Measurements from ENCODE around the gene NLRC5. TPM values are rescaled to one million over a fixed set of nuclear protein-coding genes. Genes with fewer than 3 reads are reported as not detected.
A peak's percentile ranks its signal among the peaks of the same experiment; 100 is the strongest.

Gene NLRC5
- total RNA-seq, 6 donors from 2014 or later, result 29.2 to 361 (median 52.7) TPM

DNA sequence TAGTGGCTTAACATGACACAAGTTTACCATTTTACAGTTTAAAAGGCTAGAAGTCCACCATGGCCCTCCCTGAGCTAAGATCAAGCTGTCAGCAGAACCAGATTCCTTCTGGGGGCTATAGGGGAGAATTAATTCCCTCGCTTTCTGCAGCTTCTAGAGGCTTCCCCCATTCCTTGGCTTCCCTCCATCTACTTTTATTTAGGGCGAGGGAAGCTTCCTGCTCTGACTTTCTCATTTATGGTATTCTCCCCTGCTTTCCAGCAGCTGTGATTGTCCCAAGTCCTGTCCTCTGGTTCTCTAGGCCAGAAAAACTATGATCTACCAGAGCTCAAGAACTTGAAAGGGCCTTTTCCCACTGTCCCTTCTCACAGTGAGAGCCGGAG is 23.3 kb upstream of the NLRC5 start:
- TF ChIP-seq EP300 (IDR thresholded peaks at IDR 0.05) (no peak), POLR2A (IDR thresholded peaks at IDR 0.05) (no peak), POLR2AphosphoS5 (IDR thresholded peaks at IDR 0.05) (no peak)
- TF ChIP-seq, protein P1, sequence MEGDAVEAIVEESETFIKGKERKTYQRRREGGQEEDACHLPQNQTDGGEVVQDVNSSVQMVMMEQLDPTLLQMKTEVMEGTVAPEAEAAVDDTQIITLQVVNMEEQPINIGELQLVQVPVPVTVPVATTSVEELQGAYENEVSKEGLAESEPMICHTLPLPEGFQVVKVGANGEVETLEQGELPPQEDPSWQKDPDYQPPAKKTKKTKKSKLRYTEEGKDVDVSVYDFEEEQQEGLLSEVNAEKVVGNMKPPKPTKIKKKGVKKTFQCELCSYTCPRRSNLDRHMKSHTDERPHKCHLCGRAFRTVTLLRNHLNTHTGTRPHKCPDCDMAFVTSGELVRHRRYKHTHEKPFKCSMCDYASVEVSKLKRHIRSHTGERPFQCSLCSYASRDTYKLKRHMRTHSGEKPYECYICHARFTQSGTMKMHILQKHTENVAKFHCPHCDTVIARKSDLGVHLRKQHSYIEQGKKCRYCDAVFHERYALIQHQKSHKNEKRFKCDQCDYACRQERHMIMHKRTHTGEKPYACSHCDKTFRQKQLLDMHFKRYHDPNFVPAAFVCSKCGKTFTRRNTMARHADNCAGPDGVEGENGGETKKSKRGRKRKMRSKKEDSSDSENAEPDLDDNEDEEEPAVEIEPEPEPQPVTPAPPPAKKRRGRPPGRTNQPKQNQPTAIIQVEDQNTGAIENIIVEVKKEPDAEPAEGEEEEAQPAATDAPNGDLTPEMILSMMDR (IDR thresholded peaks at IDR 0.05), result no peak
- no peak for DNase-seq
- Histone ChIP-seq H3K27me3 (no peaks in the 10 kb centered on the region), H3K4me3 (no peak overlapping the region), H3K9me3 (no peaks in the 10 kb centered on the region), H3K4me1 (peaks cover 30 to 40% (median 34%) of the 10 kb centered on the region in 4 donors), H3K27ac (peak overlapping the region in 3 of 4 donors; percentile 2 to 54 (median 27)), H3K36me3 (no peaks in the 10 kb centered on the region)
- no peak for ATAC-seq (ENCODE audit: low FRiP score in 2 of 2)
- WGBS, 2 donors, result 64 to 76% methylated on average over 3 of the region's 3 CpGs

DNA sequence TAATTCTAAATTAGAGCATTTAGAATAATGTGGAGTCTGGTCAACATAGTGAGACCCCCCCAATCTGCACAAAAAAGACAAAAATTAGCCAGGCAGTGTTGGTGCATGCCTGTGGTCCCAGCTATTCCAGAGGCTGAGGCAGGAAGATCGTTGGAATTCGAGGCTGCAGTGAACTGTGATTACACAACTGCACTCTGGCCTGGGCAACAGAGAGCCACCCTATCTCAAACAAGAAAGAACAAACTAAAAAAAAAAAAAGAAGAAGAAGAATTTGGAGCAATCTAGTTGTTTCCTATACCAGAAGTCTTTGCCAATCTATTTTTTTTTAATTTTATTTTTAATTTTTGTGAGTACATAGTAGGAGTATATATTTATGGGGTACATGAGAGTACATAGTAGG is 21.6 kb upstream of the NLRC5 start:
- Histone ChIP-seq H3K4me3 (no peak overlapping the region), H3K9me3 (no peaks in the 10 kb centered on the region), H3K4me1 (peaks cover 19 to 28% (median 21%) of the 10 kb centered on the region in 4 donors), H3K36me3 (no peaks in the 10 kb centered on the region), H3K27me3 (no peaks in the 10 kb centered on the region), H3K27ac (no peak overlapping the region)
- TF ChIP-seq EP300 (IDR thresholded peaks at IDR 0.05) (no peak), POLR2AphosphoS5 (IDR thresholded peaks at IDR 0.05) (no peak), POLR2A (IDR thresholded peaks at IDR 0.05) (no peak)
- TF ChIP-seq, protein P1 (IDR thresholded peaks at IDR 0.05), result no peak
- DNase-seq, result no peak
- ATAC-seq (ENCODE audit: low FRiP score in 2 of 2), result no peak
- 29 to 33% methylated on average over 2 of the region's 2 CpGs for WGBS, 2 donors

DNA sequence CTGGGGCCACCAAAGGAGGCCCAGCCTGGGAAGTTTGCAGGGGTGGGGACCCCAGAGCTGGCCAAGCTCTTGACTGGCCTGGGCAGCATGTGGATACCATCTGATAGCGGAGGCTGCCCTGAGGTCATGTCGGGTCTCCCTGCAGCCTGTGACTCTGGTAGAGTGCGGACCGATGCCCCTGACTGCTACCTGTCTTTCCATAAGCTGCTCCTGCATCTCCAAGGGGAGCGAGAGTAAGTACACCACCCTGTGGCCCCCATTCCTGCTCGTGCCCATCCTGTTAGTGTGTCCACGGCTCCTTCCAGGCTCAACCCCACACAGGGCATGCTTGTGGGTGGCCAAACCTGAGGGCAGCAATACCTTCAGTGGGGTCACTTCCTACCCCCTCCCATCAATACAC is 19.6 kb upstream of the NLRC5 start:
- 96 to 100% methylated on average over 3 to 5 of the region's 7 CpGs for WGBS, 2 donors
- Histone ChIP-seq H3K27me3 (no peaks in the 10 kb centered on the region), H3K9me3 (no peaks in the 10 kb centered on the region), H3K36me3 (no peaks in the 10 kb centered on the region), H3K27ac (no peak overlapping the region), H3K4me1 (peaks cover 15 to 18% (median 16%) of the 10 kb centered on the region in 4 donors), H3K4me3 (no peak overlapping the region)
- ATAC-seq (ENCODE audit: low FRiP score in 2 of 2) (no peak), DNase-seq (no peak)
- no peak for TF ChIP-seq POLR2A (IDR thresholded peaks at IDR 0.05)
- TF ChIP-seq, protein P1 (IDR thresholded peaks at IDR 0.05), result no peak
- TF ChIP-seq EP300 (IDR thresholded peaks at IDR 0.05), result no peak
- TF ChIP-seq POLR2AphosphoS5 (IDR thresholded peaks at IDR 0.05), result no peak

DNA sequence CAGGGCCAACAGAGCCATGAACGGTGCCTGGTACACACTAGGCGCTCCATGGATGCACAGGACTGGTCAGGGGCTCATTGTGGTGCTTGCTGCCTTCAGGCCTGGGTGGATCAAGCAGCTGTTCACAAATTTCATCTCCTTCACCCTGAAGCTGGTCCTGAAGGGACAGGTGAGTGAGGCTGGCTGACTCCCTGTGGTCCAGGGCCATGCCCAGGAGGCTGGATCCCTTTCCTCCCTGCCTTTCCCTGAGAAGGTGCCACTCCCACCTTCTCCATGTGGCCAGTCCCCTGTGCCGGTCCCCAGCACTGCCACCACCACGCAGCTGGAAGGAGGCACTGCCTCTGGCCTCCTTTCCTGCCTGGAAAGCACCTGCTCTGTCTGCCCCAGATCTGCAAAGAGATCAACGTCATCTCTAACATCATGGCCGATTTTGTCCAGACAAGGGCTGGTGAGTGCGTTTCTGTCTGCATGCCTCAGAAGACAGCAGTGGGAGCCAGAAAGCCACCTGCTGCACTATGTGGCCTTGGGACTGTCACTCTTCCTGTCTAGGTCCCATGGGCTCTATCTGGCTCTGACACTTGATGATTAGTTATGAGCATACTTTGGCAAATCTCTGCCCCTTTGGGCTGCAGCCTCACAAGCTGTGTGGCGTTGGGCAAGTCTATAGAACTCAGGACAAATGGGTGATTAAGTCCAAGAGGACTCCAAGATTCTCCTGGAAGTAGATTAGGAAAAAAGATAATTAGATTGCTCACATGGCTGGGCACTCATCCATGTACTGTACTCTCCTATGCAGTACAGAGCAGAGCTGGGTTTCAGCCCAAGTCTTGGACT is 18.2 kb upstream of the NLRC5 start:
- no peak for DNase-seq
- TF ChIP-seq, protein P1 (IDR thresholded peaks at IDR 0.05), result no peak
- TF ChIP-seq EP300 (IDR thresholded peaks at IDR 0.05) (no peak), POLR2A (IDR thresholded peaks at IDR 0.05) (no peak), POLR2AphosphoS5 (IDR thresholded peaks at IDR 0.05) (no peak)
- H3K4me3 ChIP-seq, result no peak overlapping the region
- H3K4me1 ChIP-seq, result peaks cover 2 to 4% (median 2%) of the 10 kb centered on the region in 4 donors
- no peaks in the 10 kb centered on the region for H3K27me3 ChIP-seq
- H3K27ac ChIP-seq, result no peak overlapping the region
- no peaks in the 10 kb centered on the region for H3K9me3 ChIP-seq
- WGBS, 2 donors, result 73 to 76% methylated on average over 4 to 8 of the region's 8 CpGs
- H3K36me3 ChIP-seq, result no peaks in the 10 kb centered on the region
- ATAC-seq (ENCODE audit: low FRiP score in 2 of 2), result peak in 1 of 2 donors; percentile 46

DNA sequence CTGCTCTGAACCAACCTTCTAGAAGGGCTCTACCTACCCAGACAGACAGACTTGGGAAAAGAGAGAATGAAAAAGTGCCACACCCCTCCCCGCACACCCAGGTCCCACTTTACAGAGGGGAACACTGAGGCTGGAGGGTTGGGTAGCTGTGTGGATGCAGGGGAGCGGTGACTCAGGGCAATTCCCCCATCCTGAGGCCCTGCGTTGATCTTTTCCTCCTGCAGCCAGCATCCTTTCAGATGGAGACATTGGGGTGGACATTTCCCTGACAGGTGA is 17.7 kb upstream of the NLRC5 start:
- Histone ChIP-seq H3K4me1 (peaks cover 0 to 3% (median 0%) of the 10 kb centered on the region in 4 donors), H3K4me3 (no peak overlapping the region), H3K27me3 (no peaks in the 10 kb centered on the region), H3K36me3 (no peaks in the 10 kb centered on the region), H3K27ac (no peak overlapping the region), H3K9me3 (no peaks in the 10 kb centered on the region)
- 89 to 97% methylated on average over 3 of the region's 3 CpGs for WGBS, 2 donors
- ATAC-seq (ENCODE audit: low FRiP score in 2 of 2), result no peak
- DNase-seq, result no peak
- no peak for TF ChIP-seq POLR2A (IDR thresholded peaks at IDR 0.05)
- TF ChIP-seq, protein P1 (IDR thresholded peaks at IDR 0.05), result no peak
- no peak for TF ChIP-seq EP300 (IDR thresholded peaks at IDR 0.05)
